ENCODE data around the gene SLC24A2. TPM values are rescaled to one million over a fixed set of nuclear protein-coding genes. Genes with fewer than 3 reads are reported as not detected.

Gene SLC24A2
- total RNA-seq, 2 experiments from 2014 or later: not detected

DNA sequence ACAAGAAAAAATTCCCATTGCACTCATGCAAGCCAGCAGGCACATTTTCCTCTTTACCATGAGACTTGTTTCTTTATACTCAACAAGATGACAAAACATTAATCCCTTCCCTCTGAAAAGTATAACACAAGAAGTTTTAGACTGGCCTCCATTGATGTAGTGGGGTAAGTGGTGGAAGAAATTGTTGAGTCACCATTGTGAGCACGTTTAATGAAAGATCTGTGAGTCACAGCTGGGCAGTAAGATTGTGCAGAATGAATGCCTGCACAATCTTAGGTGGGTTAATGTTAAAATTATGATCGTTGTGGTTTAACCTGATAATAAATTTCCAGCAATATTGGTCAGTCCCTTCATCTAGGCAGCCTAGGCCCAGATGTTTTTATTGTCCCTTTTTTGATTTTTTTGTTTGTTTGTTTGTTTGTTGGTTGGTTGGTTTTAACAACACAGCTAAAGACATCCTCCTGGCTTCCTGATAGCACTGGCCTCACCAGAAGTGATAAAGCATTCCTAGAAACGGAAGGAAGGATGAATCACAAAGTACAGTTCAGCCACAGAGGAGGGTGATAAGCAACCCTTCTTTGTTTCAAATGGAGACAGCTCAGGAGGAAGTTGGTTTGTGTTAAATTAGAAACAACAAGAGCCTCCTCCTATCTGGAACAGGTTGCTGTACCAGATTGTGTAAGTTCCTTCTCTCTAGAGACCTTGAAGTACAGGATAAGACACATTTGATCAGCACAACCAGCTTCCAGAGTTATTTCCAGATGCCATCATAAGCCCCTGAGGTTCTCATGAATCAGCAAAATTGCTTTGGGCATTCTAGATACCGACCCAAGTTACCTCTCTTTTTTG is 40.3 kb downstream of the SLC24A2 start:
- TF ChIP-seq, protein P1, sequence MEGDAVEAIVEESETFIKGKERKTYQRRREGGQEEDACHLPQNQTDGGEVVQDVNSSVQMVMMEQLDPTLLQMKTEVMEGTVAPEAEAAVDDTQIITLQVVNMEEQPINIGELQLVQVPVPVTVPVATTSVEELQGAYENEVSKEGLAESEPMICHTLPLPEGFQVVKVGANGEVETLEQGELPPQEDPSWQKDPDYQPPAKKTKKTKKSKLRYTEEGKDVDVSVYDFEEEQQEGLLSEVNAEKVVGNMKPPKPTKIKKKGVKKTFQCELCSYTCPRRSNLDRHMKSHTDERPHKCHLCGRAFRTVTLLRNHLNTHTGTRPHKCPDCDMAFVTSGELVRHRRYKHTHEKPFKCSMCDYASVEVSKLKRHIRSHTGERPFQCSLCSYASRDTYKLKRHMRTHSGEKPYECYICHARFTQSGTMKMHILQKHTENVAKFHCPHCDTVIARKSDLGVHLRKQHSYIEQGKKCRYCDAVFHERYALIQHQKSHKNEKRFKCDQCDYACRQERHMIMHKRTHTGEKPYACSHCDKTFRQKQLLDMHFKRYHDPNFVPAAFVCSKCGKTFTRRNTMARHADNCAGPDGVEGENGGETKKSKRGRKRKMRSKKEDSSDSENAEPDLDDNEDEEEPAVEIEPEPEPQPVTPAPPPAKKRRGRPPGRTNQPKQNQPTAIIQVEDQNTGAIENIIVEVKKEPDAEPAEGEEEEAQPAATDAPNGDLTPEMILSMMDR (IDR thresholded peaks at IDR 0.05): no peak
- DNase-seq (no peak), ATAC-seq (peak; percentile 66)
- ChIA-PET CTCF (no interaction called here), POLR2A (no interaction called here)
- no peaks in the 10 kb centered on the region for H3K36me3 Mint-ChIP-seq (ENCODE audit: low read depth)
- no peaks in the 10 kb centered on the region for H3K9me3 Mint-ChIP-seq
- no peak overlapping the region for H3K27ac Mint-ChIP-seq
- no peak overlapping the region for H3K4me3 Mint-ChIP-seq
- H3K27me3 Mint-ChIP-seq: peaks cover 2% of the 10 kb centered on the region
- intact Hi-C loops (cut with micrococcal nuclease): no loop called here
- peaks cover 4% of the 10 kb centered on the region for H3K4me1 Mint-ChIP-seq (ENCODE audit: low read depth)

DNA sequence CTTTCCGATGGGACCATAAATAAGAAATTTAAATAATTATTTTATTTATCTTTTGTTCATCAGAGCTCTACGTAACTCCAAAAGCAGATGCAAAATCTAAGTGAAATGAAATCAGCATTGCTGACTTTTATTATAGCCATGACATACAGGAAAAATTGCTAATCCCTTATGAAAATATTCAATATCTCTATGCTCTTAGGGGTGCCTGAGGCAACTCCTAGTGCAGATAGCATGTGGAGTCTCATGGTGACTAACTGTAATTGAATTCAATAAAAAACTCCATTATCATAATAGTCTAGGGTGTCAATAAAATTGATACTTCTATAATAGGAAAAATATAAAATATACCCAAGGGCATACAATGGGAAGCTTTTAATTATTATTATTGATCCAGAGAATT is 42.6 kb downstream of the SLC24A2 start:
- no peaks in the 10 kb centered on the region for H3K9me3 Mint-ChIP-seq
- H3K27ac Mint-ChIP-seq: no peak overlapping the region
- DNase-seq (no peak), ATAC-seq (no peak)
- TF ChIP-seq, protein P1 (IDR thresholded peaks at IDR 0.05): no peak
- H3K4me3 Mint-ChIP-seq: no peak overlapping the region
- H3K36me3 Mint-ChIP-seq (ENCODE audit: low read depth): no peaks in the 10 kb centered on the region
- CTCF ChIA-PET: interaction anchor here (0.7 kb wide), 1 partner anchor 281 kb away, joined by 3 read pairs; no protein-coding TSS in a partner anchor
- peaks cover 4% of the 10 kb centered on the region for H3K4me1 Mint-ChIP-seq (ENCODE audit: low read depth)
- intact Hi-C loops (cut with micrococcal nuclease): no loop called here
- no peaks in the 10 kb centered on the region for H3K27me3 Mint-ChIP-seq
- POLR2A ChIA-PET: no interaction called here

DNA sequence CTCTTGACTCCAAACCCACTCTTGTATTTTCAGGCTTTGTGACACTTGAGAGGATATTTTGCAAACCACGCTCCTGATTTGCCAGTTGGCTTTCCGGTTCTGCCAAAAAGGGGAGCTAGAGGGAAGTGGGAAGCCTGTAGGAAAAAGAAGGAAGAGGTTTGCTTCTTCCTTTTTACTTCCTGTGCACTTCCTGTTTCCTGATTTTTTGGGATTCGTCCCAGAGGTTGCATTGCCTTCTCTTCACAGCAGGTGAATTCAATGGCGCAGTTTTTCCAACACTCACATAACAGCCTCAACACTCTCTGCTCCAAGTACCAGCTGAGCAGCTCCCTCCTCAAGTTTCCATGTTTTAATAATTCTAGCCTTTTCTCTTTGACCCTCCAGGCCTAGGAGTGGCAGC is 47.7 kb downstream of the SLC24A2 start:
- no peak overlapping the region for H3K27ac Mint-ChIP-seq
- no peaks in the 10 kb centered on the region for H3K9me3 Mint-ChIP-seq
- no peaks in the 10 kb centered on the region for H3K4me1 Mint-ChIP-seq (ENCODE audit: low read depth)
- ChIA-PET POLR2A (interaction anchor here (0.6 kb wide), 1 partner anchor 20 kb away, joined by 3 read pairs; no protein-coding TSS in a partner anchor), CTCF (no interaction called here)
- ATAC-seq (no peak), DNase-seq (no peak)
- intact Hi-C loops (cut with micrococcal nuclease): no loop called here
- H3K27me3 Mint-ChIP-seq: peaks cover 7% of the 10 kb centered on the region
- TF ChIP-seq, protein P1 (IDR thresholded peaks at IDR 0.05): no peak
- no peak overlapping the region for H3K4me3 Mint-ChIP-seq
- H3K36me3 Mint-ChIP-seq (ENCODE audit: low read depth): no peaks in the 10 kb centered on the region
